GM12865 (cell line): ENCODE data around the gene IRAK3.
A peak's percentile ranks its signal among the peaks of the same experiment; 100 is the strongest.

ENCODE experiments used
- DNase-seq: peaks from one replicate; pipeline ENCODE4 v3.0.0; 2010; ENCODE audit warnings: low read depth
- H3K4me3 ChIP-seq: 2 replicates; pipeline ENCODE4 v1.5.1; 2011; ENCODE audit warnings: mild to moderate bottlenecking, low read depth, low read length, control low read depth
- CTCF ChIP-seq: IDR thresholded peaks from 2 replicates; pipeline ENCODE4 v1.5.1; 2011; ENCODE audit warnings: low read length, control low read depth, low read depth, inconsistent platforms; ENCODE audit not compliant: insufficient read depth; ENCODE audit errors: missing control alignments

The IRAK3 gene

GRCh38 chr12:66188584-66189485, at the start of gene IRAK3:
Gene IRAK3, plus strand, starts transcription at chr12:66189214. Its CDS starts 86 bp downstream, at chr12:66189300.
- TF ChIP-seq CTCF = no peak
- peak; percentile 38 for DNase-seq
- H3K4me3 ChIP-seq = peak within 1 kb of the TSS; percentile 47

GRCh38 chr12:66139328-66139727, 49.7 kb upstream of the IRAK3 start:
- no peak overlapping the region for H3K4me3 ChIP-seq
- TF ChIP-seq CTCF = no peak
- DNase-seq = no peak

DNA sequence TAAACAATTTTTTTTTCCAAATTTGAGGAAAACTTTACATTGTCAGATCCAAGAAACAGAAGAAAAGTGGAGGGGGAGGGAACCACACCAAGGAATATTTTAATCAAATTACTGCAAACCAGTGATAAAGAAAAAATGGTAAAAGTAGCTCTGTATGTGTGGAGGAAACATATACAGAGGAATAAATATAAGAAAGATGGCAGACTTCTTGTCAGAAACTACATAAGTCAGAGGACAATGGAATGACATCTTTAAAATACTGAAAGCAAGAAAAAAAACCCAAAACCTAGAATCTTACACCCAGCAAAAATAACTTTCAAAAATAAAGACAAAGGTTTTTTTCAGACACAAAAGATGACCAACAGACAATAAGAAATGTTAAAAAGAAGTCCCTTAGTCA, 48.3 kb upstream of the IRAK3 start:
- TF ChIP-seq CTCF = no peak
- no peak overlapping the region for H3K4me3 ChIP-seq
- no peak for DNase-seq

- DNase-seq = no peak
- no peak for TF ChIP-seq CTCF
- no peak overlapping the region for H3K4me3 ChIP-seq
Measured at GRCh38 chr12:66141299-66141698, 47.7 kb upstream of the IRAK3 start.

GRCh38 chr12:66142826-66143225, 46.2 kb upstream of the IRAK3 start:
- no peak for DNase-seq
- no peak overlapping the region for H3K4me3 ChIP-seq
- no peak for TF ChIP-seq CTCF

GRCh38 chr12:66143868-66144267, 45.1 kb upstream of the IRAK3 start:
- no peak for TF ChIP-seq CTCF

More at GRCh38 chr12:66143868-66144267, 45.1 kb upstream of the IRAK3 start:
- no peak for DNase-seq
- H3K4me3 ChIP-seq = no peak overlapping the region
